Heart right ventricle (tissue), 16 donors: ENCODE results near the gene TTLL10. TPM values are rescaled to one million over a fixed set of nuclear protein-coding genes. Genes with fewer than 3 reads are reported as not detected.

Source experiments
- ATAC-seq, 8 donors: fragments of 200-7000 bp; cut with Tn5 transposase; one replicate each; pipeline ENCODE4 v1.9.1; 2020; ENCODE audit warnings: mild to moderate bottlenecking in 8 of 8, moderate library complexity in 8 of 8, moderate number of reproducible peaks in 1 of 8
- DNase-seq, 2 donors: peaks; one replicate each; pipeline ENCODE4 v3.0.0-alpha.2; 2020
- H3K27ac ChIP-seq, 10 donors: fragments of 200-600 bp; sonication (generic) in 2 of 10; one replicate each; pipeline versions ENCODE4 v1.5.0 to v1.8.0; 2020 to 2022; ENCODE audit warnings: mild to moderate bottlenecking in 3 of 10
- H3K27me3 ChIP-seq, 7 donors: fragments of 200-600 bp; one replicate each; pipeline ENCODE4 v1.8.0; 2021 to 2022; ENCODE audit warnings: mild to moderate bottlenecking in 2 of 7
- H3K36me3 ChIP-seq, 9 donors: fragments of 200-600 bp; sonication (generic) in 1 of 9; one replicate each; pipeline versions ENCODE4 v1.5.0 to v1.8.0; 2020 to 2022; ENCODE audit warnings: mild to moderate bottlenecking in 2 of 9
- H3K4me1 ChIP-seq, 9 donors: fragments of 200-600 bp; sonication (generic) in 1 of 9; one replicate each; pipeline versions ENCODE4 v1.5.0 to v1.8.0; 2020 to 2022; ENCODE audit warnings: mild to moderate bottlenecking in 4 of 9
- H3K4me3 ChIP-seq, 10 donors: fragments of 200-600 bp; sonication (generic) in 2 of 10; one replicate each; pipeline versions ENCODE4 v1.5.0 to v1.8.0; 2020 to 2022; ENCODE audit warnings: mild to moderate bottlenecking in 7 of 10, moderate library complexity in 2 of 10
- H3K9me3 ChIP-seq, 11 donors: fragments of 200-600 bp in 10 of 11; sonication (generic) in 2 of 11; one replicate each; pipeline versions ENCODE4 v1.5.0 to v1.8.0; 2013 to 2022; ENCODE audit warnings: mild to moderate bottlenecking in 2 of 11, control low read depth in 1 of 11, moderate library complexity in 1 of 11
- WGBS, 2 donors: extraction: QIAGEN DNeasy Blood & Tissue Kit; methylation state at CpG; one replicate each; pipeline ENCODE4 v1.1.7; 2013; ENCODE audit warnings: inconsistent platforms in 1 of 2; 5-methylcytosine and 5-hydroxymethylcytosine counted together
- intact Hi-C, 10 donors: fragments of 100-400 bp; cut with DNase I; formaldehyde crosslinking; loops; one replicate each; pipeline versions ENCODE4 v1.11.1 to v1.14.2; 2022
- polyA plus RNA-seq, 2 donors: library from polyadenylated mRNA; stranded (reverse); fragments of 200-250 nt; gene quantifications; one replicate each; pipeline ENCODE4 v1.2.3, GENCODE V29; 2013
- total RNA-seq, 10 donors: library from RNA; stranded (reverse); fragmentation: NEBNext Ultra II Directional in 3 of 10; extraction: Animal tissue kit (Norgen Biotek cat#: 25700) in 3 of 10; gene quantifications; one replicate each; pipeline versions ENCODE4 v1.2.1 to v1.2.4, GENCODE V29; 2021 to 2023
- TF ChIP-seq, protein P1 (sequence below), 9 donors: fragments of 200-600 bp; sonication (generic) in 2 of 9; IDR thresholded peaks; one replicate each; pipeline versions ENCODE4 v1.5.0 to v1.8.0; 2021 to 2022; ENCODE audit warnings: antibody characterized with exemption in 9 of 9, mild to moderate bottlenecking in 5 of 9, moderate library complexity in 1 of 9
- donor health status: Arrhythmogenic right ventricular cardiomyopathy.
- donor health status: ischemic (EF 13 %, LVEDD 7.1; RV severe dilation, severe dysfunction).
- donor health status: healthy with polysubstance abuse.
- donor health status: DM: no; HTN: yes; CAD: no.
- donor health status: DM: no; HTN: no; CAD: no.
- donor health status: ischemic (EF 25% LVEDD 6.9; RV normal size, moderate dysfunction).
- donor health status: ischemic (EF 25% LVEDD 5.7; RV mildly dilated, moderate dysfunction).
- donor health status: healthy.
- donor health status: DM: yes; HTN: yes; CAD: no.
- donor health status: Ischemic cardiomyopathy.
- donor health status: ischemic (EF 35%, LVEDD 5.7; RV mildly dilated, moderate dysfunction).
- donor health status: nonischemic (EF 11% LVEDD 7.7; RV severe dilation, severe dysfunction).
- donor health status: DM: yes; HTN: yes; CAD: no.
- donor health status: PGD.
- donor health status: ischemic (EF 29% LVEDD 5.4; RV normal size, mild dysfunction).
- donor health status: nonischemic (EF 23%, LVEDD 6.1; RV moderate dilation, normal function).

The TTLL10 gene
- total and polyA plus RNA-seq, 12 donors = 0.09 to 0.53 (median 0.26) TPM; not detected in 3

- Histone ChIP-seq H3K9me3 (no peaks in the 10 kb centered on the region), H3K4me3 (no peak overlapping the region), H3K27ac (no peak overlapping the region), H3K36me3 (no peaks in the 10 kb centered on the region), H3K4me1 (peaks cover 0 to 8% (median 0%) of the 10 kb centered on the region in 9 donors), H3K27me3 (peaks cover 0 to 43% (median 23%) of the 10 kb centered on the region in 7 donors)
- WGBS, 2 donors = 84 to 94% methylated on average over 8 to 9 of the region's 9 CpGs
- no peak for ATAC-seq
- intact Hi-C loops = no loop called here
- TF ChIP-seq, protein P1, sequence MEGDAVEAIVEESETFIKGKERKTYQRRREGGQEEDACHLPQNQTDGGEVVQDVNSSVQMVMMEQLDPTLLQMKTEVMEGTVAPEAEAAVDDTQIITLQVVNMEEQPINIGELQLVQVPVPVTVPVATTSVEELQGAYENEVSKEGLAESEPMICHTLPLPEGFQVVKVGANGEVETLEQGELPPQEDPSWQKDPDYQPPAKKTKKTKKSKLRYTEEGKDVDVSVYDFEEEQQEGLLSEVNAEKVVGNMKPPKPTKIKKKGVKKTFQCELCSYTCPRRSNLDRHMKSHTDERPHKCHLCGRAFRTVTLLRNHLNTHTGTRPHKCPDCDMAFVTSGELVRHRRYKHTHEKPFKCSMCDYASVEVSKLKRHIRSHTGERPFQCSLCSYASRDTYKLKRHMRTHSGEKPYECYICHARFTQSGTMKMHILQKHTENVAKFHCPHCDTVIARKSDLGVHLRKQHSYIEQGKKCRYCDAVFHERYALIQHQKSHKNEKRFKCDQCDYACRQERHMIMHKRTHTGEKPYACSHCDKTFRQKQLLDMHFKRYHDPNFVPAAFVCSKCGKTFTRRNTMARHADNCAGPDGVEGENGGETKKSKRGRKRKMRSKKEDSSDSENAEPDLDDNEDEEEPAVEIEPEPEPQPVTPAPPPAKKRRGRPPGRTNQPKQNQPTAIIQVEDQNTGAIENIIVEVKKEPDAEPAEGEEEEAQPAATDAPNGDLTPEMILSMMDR (IDR thresholded peaks at IDR 0.05) = no peak
- DNase-seq = no peak
These were observed 28.1 kb upstream of the TTLL10 start for GRCh38 chr1:1145547-1145914.

- intact Hi-C loops = no loop called here
- DNase-seq (no peak), ATAC-seq (no peak)
- no peaks in the 10 kb centered on the region for H3K36me3 ChIP-seq
- 78 to 84% methylated on average over 14 of the region's 14 CpGs for WGBS, 2 donors
- TF ChIP-seq, protein P1 (IDR thresholded peaks at IDR 0.05) = no peak
- no peak overlapping the region for H3K27ac ChIP-seq
- H3K4me3 ChIP-seq = no peak overlapping the region
- peaks cover 0 to 39% (median 19%) of the 10 kb centered on the region in 7 donors for H3K27me3 ChIP-seq
- peaks cover 0 to 8% (median 0%) of the 10 kb centered on the region in 9 donors for H3K4me1 ChIP-seq
- no peaks in the 10 kb centered on the region for H3K9me3 ChIP-seq
These were observed 27.7 kb upstream of the TTLL10 start for GRCh38 chr1:1146026-1146425.

DNA sequence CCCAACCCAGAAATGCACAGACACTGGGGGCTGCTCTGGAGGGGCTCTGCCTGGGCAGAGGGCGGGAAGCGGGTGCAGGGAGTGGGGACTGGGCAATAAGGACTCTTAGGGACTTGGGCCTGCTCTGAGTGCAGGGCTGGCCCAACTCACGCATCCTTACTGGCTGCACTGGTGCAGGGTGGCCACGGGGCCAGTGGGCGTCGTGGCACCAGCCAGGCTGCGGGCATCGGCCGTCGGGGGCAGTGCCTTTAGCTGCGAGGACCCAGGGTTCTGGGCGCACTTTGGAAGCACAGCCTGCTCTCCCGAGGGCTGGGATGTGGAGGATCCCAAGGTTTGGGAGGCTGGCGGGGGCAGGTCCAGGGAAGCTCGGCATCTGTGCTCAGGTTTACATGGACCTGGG is 27.1 kb upstream of the TTLL10 start:
- H3K27me3 ChIP-seq = peaks cover 0 to 37% (median 18%) of the 10 kb centered on the region in 7 donors
- ATAC-seq = no peak
- H3K9me3 ChIP-seq = no peaks in the 10 kb centered on the region
- no peak overlapping the region for H3K4me3 ChIP-seq
- no peak for DNase-seq
- WGBS, 2 donors = 93 to 94% methylated on average over 15 of the region's 15 CpGs
- no peaks in the 10 kb centered on the region for H3K36me3 ChIP-seq
- intact Hi-C loops = no loop called here
- H3K4me1 ChIP-seq = peaks cover 0 to 8% (median 0%) of the 10 kb centered on the region in 9 donors
- H3K27ac ChIP-seq = no peak overlapping the region
- TF ChIP-seq, protein P1 (IDR thresholded peaks at IDR 0.05) = no peak

DNA sequence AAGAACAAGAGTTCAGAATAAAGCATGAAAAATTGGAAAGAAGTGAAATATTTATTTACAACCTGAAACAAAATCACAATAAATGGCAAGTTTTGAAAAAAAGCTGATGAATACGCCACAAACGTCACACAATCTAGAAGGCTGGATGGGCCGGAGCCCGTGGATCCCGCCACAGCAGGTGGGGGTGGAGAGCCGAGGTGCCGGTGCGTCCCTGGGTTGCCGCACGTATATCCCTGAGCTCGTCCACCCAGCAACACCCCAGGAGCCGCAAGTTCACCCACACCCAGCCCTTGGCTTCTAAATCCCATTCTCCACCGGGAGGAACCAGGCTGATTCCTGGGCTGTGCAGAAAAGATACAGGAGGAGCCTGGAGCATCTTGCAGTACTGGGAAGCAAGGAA is 25.6 kb upstream of the TTLL10 start:
- Histone ChIP-seq H3K27ac (no peak overlapping the region), H3K27me3 (peaks cover 0 to 22% (median 6%) of the 10 kb centered on the region in 7 donors), H3K4me3 (no peak overlapping the region), H3K9me3 (no peaks in the 10 kb centered on the region), H3K4me1 (peaks cover 0 to 8% (median 0%) of the 10 kb centered on the region in 9 donors), H3K36me3 (no peaks in the 10 kb centered on the region)
- ATAC-seq = no peak
- intact Hi-C loops = no loop called here
- 87 to 92% methylated on average over 13 of the region's 13 CpGs for WGBS, 2 donors
- TF ChIP-seq, protein P1 (IDR thresholded peaks at IDR 0.05) = no peak
- DNase-seq = no peak
